Esophagus muscularis mucosa (tissue), 3 donors: ENCODE data around the gene CD34.
"Not testable (repeated sequence)": the region's sequence is repeated elsewhere in the genome, so short reads cannot be mapped to it uniquely, and the experiment has no call there.

Experiments
- POLR2AphosphoS5 ChIP-seq, 2 donors: sonication (generic); formaldehyde crosslinking; IDR thresholded peaks; one replicate each; pipeline ENCODE4 v1.6.1; 2017; ENCODE audit warnings: antibody characterized with exemption in 2 of 2
- TF ChIP-seq, protein P1 (sequence below), 3 experiments: fragments of 200-600 bp in 2 of 3; fragments of 450-650 bp in 1 of 3; sonication (generic) in 2 of 3; IDR thresholded peaks; one replicate each; pipeline ENCODE4 v1.5.1; 2017 to 2019; ENCODE audit warnings: antibody characterized with exemption in 3 of 3, mild to moderate bottlenecking in 2 of 3, moderate library complexity in 1 of 3

DNA sequence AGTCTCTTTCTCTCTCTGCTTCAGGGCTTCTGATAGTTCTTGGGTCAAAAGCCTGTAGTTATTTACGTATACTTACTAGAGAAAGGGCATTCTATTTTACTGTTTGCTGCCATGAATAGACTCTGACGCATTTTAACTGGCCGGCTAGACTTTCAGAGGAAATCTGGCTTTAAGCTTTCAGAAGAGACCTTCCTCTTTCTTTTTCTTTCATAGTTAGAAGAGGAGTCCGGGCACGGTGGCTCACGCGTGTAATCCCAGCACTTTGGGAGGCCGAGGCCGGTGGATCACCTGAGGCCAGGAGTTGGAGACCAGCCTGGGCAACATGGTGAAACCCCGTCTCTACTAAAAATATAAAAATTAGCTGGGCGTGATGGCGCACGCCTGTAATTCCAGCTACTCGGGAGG, 31.4 kb upstream of the CD34 start:
- TF ChIP-seq, protein P1, sequence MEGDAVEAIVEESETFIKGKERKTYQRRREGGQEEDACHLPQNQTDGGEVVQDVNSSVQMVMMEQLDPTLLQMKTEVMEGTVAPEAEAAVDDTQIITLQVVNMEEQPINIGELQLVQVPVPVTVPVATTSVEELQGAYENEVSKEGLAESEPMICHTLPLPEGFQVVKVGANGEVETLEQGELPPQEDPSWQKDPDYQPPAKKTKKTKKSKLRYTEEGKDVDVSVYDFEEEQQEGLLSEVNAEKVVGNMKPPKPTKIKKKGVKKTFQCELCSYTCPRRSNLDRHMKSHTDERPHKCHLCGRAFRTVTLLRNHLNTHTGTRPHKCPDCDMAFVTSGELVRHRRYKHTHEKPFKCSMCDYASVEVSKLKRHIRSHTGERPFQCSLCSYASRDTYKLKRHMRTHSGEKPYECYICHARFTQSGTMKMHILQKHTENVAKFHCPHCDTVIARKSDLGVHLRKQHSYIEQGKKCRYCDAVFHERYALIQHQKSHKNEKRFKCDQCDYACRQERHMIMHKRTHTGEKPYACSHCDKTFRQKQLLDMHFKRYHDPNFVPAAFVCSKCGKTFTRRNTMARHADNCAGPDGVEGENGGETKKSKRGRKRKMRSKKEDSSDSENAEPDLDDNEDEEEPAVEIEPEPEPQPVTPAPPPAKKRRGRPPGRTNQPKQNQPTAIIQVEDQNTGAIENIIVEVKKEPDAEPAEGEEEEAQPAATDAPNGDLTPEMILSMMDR (IDR thresholded peaks at IDR 0.05), result not testable (repeated sequence)
- TF ChIP-seq POLR2AphosphoS5 (IDR thresholded peaks at IDR 0.05), result not testable (repeated sequence)
